HEK293 (cell line): ENCODE measurements around the gene PALM3.

ENCODE experiments used
- CTCF ChIA-PET: fragments of 350-600 bp; formaldehyde crosslinking; extraction: SDS; loops from one replicate; lab custom pipeline; 2021; ENCODE audit warnings: antibody characterized with exemption; lab: Yijun Ruan, JAX
- POLR2A ChIA-PET: fragments of 300-600 bp; formaldehyde crosslinking; extraction: SDS; loops from one replicate; lab custom pipeline; 2020; ENCODE audit warnings: antibody characterized with exemption, inconsistent platforms; lab: Yijun Ruan, JAX
- H3K27ac ChIP-seq: fragments of 200-500 bp; sonication (Bioruptor generic); 2 replicates; pipeline ENCODE4 v1.5.1; 2014; ENCODE audit warnings: low read depth, low read length, control low read depth, inconsistent platforms; ENCODE audit errors: extremely low read depth
- H3K36me3 ChIP-seq, 2 experiments: fragments of 200-500 bp in 1 of 2; sonication (Bioruptor generic) in 1 of 2; 1 replicate in 1 of 2; 2 replicates in 1 of 2; pipeline ENCODE4 v1.5.1; 2014 to 2017; ENCODE audit warnings: inconsistent platforms in 2 of 2, low read length in 2 of 2; ENCODE audit not compliant: control insufficient read depth in 2 of 2, insufficient read depth in 1 of 2
- H3K4me1 ChIP-seq: fragments of 200-500 bp; sonication (Bioruptor generic); 2 replicates; pipeline ENCODE4 v1.5.1; 2014; ENCODE audit warnings: mild to moderate bottlenecking, low read length, inconsistent platforms; ENCODE audit not compliant: control insufficient read depth, insufficient read depth
- H3K4me3 ChIP-seq: 2 replicates; pipeline ENCODE4 v1.5.1; 2011; ENCODE audit warnings: low read depth, mild to moderate bottlenecking, control low read depth, low read length, moderate library complexity
- H3K9me3 ChIP-seq: fragments of 200-500 bp; sonication (Bioruptor generic); 2 replicates; pipeline ENCODE4 v1.5.1; 2014; ENCODE audit warnings: low read depth, low read length, inconsistent platforms; ENCODE audit not compliant: control insufficient read depth, insufficient read depth
- AEBP2 ChIP-seq: fragments of 450-650 bp; formaldehyde crosslinking; IDR thresholded peaks from 2 replicates; pipeline ENCODE4 v1.5.1; 2016; ENCODE audit warnings: missing biosample characterization, missing genetic modification characterization, borderline replicate concordance
- BCL11B ChIP-seq: fragments of 450-650 bp; formaldehyde crosslinking; IDR thresholded peaks from 2 replicates; pipeline ENCODE4 v1.5.1; 2016; ENCODE audit warnings: low read depth, missing biosample characterization, missing genetic modification characterization
- EGR2 ChIP-seq: fragments of 450-650 bp; formaldehyde crosslinking; IDR thresholded peaks from 2 replicates; pipeline ENCODE4 v1.5.1; 2016; ENCODE audit warnings: low read depth, missing biosample characterization, missing genetic modification characterization
- KLF1 ChIP-seq: fragments of 450-650 bp; formaldehyde crosslinking; IDR thresholded peaks from 2 replicates; pipeline ENCODE4 v1.5.1; 2016; ENCODE audit warnings: missing biosample characterization, missing genetic modification characterization
- MZF1 ChIP-seq: fragments of 450-650 bp; formaldehyde crosslinking; IDR thresholded peaks from 2 replicates; pipeline ENCODE4 v1.5.1; 2017; ENCODE audit warnings: missing biosample characterization, missing genetic modification characterization, borderline replicate concordance
- PATZ1 ChIP-seq: fragments of 450-650 bp; formaldehyde crosslinking; IDR thresholded peaks from 2 replicates; pipeline ENCODE4 v1.5.1; 2016; ENCODE audit warnings: missing biosample characterization, missing genetic modification characterization
- RBAK ChIP-seq: fragments of 450-650 bp; formaldehyde crosslinking; IDR thresholded peaks from 2 replicates; pipeline ENCODE4 v1.5.1; 2016; ENCODE audit warnings: missing biosample characterization, missing genetic modification characterization
- ZBTB7A ChIP-seq: fragments of 450-650 bp; formaldehyde crosslinking; IDR thresholded peaks from 2 replicates; pipeline ENCODE4 v1.5.1; 2016; ENCODE audit warnings: low read depth, missing biosample characterization, missing genetic modification characterization
- ZBTB8A ChIP-seq: fragments of 450-650 bp; formaldehyde crosslinking; IDR thresholded peaks from 2 replicates; pipeline ENCODE4 v1.5.1; 2016; ENCODE audit warnings: missing biosample characterization, missing genetic modification characterization
- ZNF169 ChIP-seq: fragments of 450-650 bp; formaldehyde crosslinking; IDR thresholded peaks from 2 replicates; pipeline ENCODE4 v1.5.1; 2016; ENCODE audit warnings: missing biosample characterization, missing genetic modification characterization
- ZNF184 ChIP-seq: fragments of 450-650 bp; IDR thresholded peaks from 2 replicates; pipeline ENCODE4 v1.5.1; 2018; ENCODE audit warnings: missing biosample characterization, mild to moderate bottlenecking, missing genetic modification characterization
- ZNF24 ChIP-seq: fragments of 450-650 bp; formaldehyde crosslinking; IDR thresholded peaks from 2 replicates; pipeline ENCODE4 v1.5.1; 2016; ENCODE audit warnings: missing biosample characterization, missing genetic modification characterization
- ZNF26 ChIP-seq: fragments of 450-650 bp; formaldehyde crosslinking; IDR thresholded peaks from 2 replicates; pipeline ENCODE4 v1.5.1; 2016; ENCODE audit warnings: missing biosample characterization, missing genetic modification characterization
- ZNF311 ChIP-seq: fragments of 450-650 bp; formaldehyde crosslinking; IDR thresholded peaks from 2 replicates; pipeline ENCODE4 v1.5.1; 2017; ENCODE audit warnings: missing biosample characterization, missing genetic modification characterization, borderline replicate concordance
- ZNF391 ChIP-seq: fragments of 450-650 bp; formaldehyde crosslinking; IDR thresholded peaks from 2 replicates; pipeline ENCODE4 v1.5.1; 2016; ENCODE audit warnings: low read depth, missing biosample characterization, missing genetic modification characterization, borderline replicate concordance
- ZNF394 ChIP-seq: fragments of 450-650 bp; formaldehyde crosslinking; IDR thresholded peaks from 2 replicates; pipeline ENCODE4 v1.5.1; 2016; ENCODE audit warnings: missing biosample characterization, missing genetic modification characterization, mild to moderate bottlenecking, moderate library complexity, borderline replicate concordance
- ZNF560 ChIP-seq: fragments of 450-650 bp; formaldehyde crosslinking; IDR thresholded peaks from 2 replicates; pipeline ENCODE4 v1.5.1; 2017; ENCODE audit warnings: missing biosample characterization, missing genetic modification characterization, borderline replicate concordance
- ZNF654 ChIP-seq: fragments of 450-650 bp; formaldehyde crosslinking; IDR thresholded peaks from 2 replicates; pipeline ENCODE4 v1.5.1; 2016; ENCODE audit warnings: low read depth, missing biosample characterization, missing genetic modification characterization
- ZNF701 ChIP-seq: fragments of 450-650 bp; formaldehyde crosslinking; IDR thresholded peaks from 2 replicates; pipeline ENCODE4 v1.5.1; 2016; ENCODE audit warnings: missing biosample characterization, missing genetic modification characterization
- ZSCAN5A ChIP-seq: fragments of 450-650 bp; formaldehyde crosslinking; IDR thresholded peaks from 2 replicates; pipeline ENCODE4 v1.5.1; 2016; ENCODE audit warnings: missing biosample characterization, missing genetic modification characterization
- ZXDB ChIP-seq: fragments of 450-650 bp; formaldehyde crosslinking; IDR thresholded peaks from 2 replicates; pipeline ENCODE4 v1.5.1; 2016; ENCODE audit warnings: missing biosample characterization, missing genetic modification characterization
- TF ChIP-seq, protein P1 (sequence below): sonication (generic); formaldehyde crosslinking; IDR thresholded peaks from 2 replicates; pipeline ENCODE4 v1.8.1; 2022; ENCODE audit warnings: mild to moderate bottlenecking, moderate library complexity, missing genetic modification reagents
- TF ChIP-seq, protein P2 (sequence below): fragments of 450-650 bp; formaldehyde crosslinking; IDR thresholded peaks from 2 replicates; pipeline ENCODE4 v1.5.1; 2016; ENCODE audit warnings: missing biosample characterization, missing genetic modification characterization

The PALM3 gene

GRCh38 chr19:14006085-14006765, 55.7 kb downstream of the PALM3 start, which contains the start of gene RFX1 (continued):
- TF ChIP-seq, protein P1, sequence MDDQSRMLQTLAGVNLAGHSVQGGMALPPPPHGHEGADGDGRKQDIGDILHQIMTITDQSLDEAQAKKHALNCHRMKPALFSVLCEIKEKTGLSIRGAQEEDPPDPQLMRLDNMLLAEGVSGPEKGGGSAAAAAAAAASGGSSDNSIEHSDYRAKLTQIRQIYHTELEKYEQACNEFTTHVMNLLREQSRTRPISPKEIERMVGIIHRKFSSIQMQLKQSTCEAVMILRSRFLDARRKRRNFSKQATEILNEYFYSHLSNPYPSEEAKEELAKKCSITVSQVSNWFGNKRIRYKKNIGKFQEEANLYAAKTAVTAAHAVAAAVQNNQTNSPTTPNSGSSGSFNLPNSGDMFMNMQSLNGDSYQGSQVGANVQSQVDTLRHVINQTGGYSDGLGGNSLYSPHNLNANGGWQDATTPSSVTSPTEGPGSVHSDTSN (CRISPR knock-in tag) = peak; percentile 99
- TF ChIP-seq KLF1 (tag by site-specific recombination) (no peak), ZBTB7A (tag by site-specific recombination) (peak; percentile 60; the same call in 1 of the 2 replicates), ZSCAN5A (tag by site-specific recombination) (no peak), BCL11B (tag by site-specific recombination) (no peak), ZNF169 (tag by site-specific recombination) (no peak), PATZ1 (peak; percentile 59), ZBTB8A (tag by site-specific recombination) (no peak), EGR2 (tag by site-specific recombination) (0 out of 2 replicates have a peak, but pooled peaks have one; percentile 19), ZNF701 (tag by site-specific recombination) (no peak), ZNF311 (no peak), RBAK (tag by site-specific recombination) (no peak)

GRCh38 chr19:14005349-14006084, 56.4 kb downstream of the PALM3 start:
- Histone ChIP-seq H3K4me1 (no peaks in the 10 kb centered on the region), H3K27ac (no peak overlapping the region), H3K9me3 (no peaks in the 10 kb centered on the region), H3K36me3 (no peaks in the 10 kb centered on the region; a peak in 1 of 3 replicates), H3K4me3 (peak overlapping the region; percentile 92)
- CTCF ChIA-PET = interaction anchor here (0.7 to 2.1 kb wide), 6 partner anchors 26 to 131 kb away, joined by 3 to 7 read pairs (median 4); partner anchors contain the start of genes ASF1B and IL27RA
- POLR2A ChIA-PET = interaction anchor here (0.5 to 2.5 kb wide), 14 partner anchors 11 to 811 kb away, joined by 3 to 11 read pairs (median 4); partner anchors contain the start of gene IL27RA
- TF ChIP-seq ZNF391 (tag by site-specific recombination) (peak; percentile 76; the same call in 1 of the 2 replicates), MZF1 (tag by site-specific recombination) (peak; percentile 33; the same call in 1 of the 2 replicates), ZNF394 (tag by site-specific recombination) (peak; percentile 16; the same call in 1 of the 2 replicates), ZNF560 (tag by site-specific recombination) (0 out of 2 replicates have a peak, but pooled peaks have one; percentile 7), ZNF184 (tag by site-specific recombination) (0 out of 2 replicates have a peak, but pooled peaks have one; percentile 15), ZNF701 (tag by site-specific recombination) (no peak), ZNF654 (0 out of 2 replicates have a peak, but pooled peaks have one; percentile 6), AEBP2 (no peak), ZXDB (peak; percentile 55), ZNF26 (tag by site-specific recombination) (no peak), ZNF24 (tag by site-specific recombination) (peak; percentile 84; the same call in 1 of the 2 replicates)
- TF ChIP-seq, protein P2, sequence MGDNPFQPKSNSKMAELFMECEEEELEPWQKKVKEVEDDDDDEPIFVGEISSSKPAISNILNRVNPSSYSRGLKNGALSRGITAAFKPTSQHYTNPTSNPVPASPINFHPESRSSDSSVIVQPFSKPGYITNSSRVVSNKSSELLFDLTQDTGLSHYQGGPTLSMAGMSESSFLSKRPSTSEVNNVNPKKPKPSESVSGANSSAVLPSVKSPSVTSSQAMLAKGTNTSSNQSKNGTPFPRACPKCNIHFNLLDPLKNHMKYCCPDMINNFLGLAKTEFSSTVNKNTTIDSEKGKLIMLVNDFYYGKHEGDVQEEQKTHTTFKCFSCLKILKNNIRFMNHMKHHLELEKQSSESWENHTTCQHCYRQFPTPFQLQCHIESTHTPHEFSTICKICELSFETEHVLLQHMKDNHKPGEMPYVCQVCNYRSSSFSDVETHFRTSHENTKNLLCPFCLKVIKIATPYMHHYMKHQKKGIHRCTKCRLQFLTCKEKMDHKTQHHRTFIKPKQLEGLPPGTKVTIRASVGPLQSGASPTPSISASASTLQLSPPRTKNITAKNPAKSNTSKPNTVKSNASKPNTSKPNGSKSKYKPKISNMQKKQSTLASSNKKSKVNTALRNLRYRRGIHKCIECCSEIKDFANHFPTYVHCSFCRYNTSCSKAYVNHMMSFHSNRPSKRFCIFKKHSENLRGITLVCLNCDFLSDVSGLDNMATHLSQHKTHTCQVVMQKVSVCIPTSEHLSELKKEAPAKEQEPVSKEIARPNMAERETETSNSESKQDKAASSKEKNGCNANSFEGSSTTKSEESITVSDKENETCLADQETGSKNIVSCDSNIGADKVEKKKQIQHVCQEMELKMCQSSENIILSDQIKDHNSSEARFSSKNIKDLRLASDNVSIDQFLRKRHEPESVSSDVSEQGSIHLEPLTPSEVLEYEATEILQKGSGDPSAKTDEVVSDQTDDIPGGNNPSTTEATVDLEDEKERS = peak; percentile 94
